IPS-18a (cell line): ENCODE data around the gene MGAT4A.

ENCODE experiments used
- H3K27ac ChIP-seq: one replicate; pipeline ENCODE4 v1.5.1; 2013; ENCODE audit warnings: low read length
- H3K27me3 ChIP-seq: one replicate; pipeline ENCODE4 v1.6.1; 2013; ENCODE audit warnings: mild to moderate bottlenecking, low read length; ENCODE audit not compliant: control insufficient read depth, insufficient read depth
- H3K36me3 ChIP-seq: one replicate; pipeline ENCODE4 v1.6.1; 2013; ENCODE audit warnings: low read depth, low read length; ENCODE audit not compliant: control insufficient read depth
- H3K4me1 ChIP-seq: one replicate; pipeline ENCODE4 v1.6.1; 2013; ENCODE audit warnings: low read depth, low read length; ENCODE audit not compliant: control insufficient read depth
- H3K4me3 ChIP-seq: one replicate; pipeline ENCODE4 v1.5.1; 2013; ENCODE audit warnings: low read length
- H3K9ac ChIP-seq: one replicate; pipeline ENCODE4 v1.6.1; 2013; ENCODE audit warnings: mild to moderate bottlenecking, low read length, moderate library complexity
- H3K9me3 ChIP-seq: one replicate; pipeline ENCODE4 v1.6.1; 2013; ENCODE audit warnings: low read depth, low read length; ENCODE audit not compliant: control insufficient read depth

The MGAT4A gene

GRCh38 chr2:98731041-98731893, at the start of gene MGAT4A:
TSS of gene MGAT4A (minus strand) at chr2:98731132. CDS start at chr2:98726332, 4,800 bp downstream.
- Histone ChIP-seq H3K4me1 (no peaks in the 10 kb centered on the region), H3K36me3 (no peaks in the 10 kb centered on the region), H3K27me3 (peaks cover 44% of the 10 kb centered on the region), H3K9me3 (no peaks in the 10 kb centered on the region), H3K9ac (peak within 1 kb of the TSS; percentile 65), H3K27ac (no peak within 1 kb of the TSS), H3K4me3 (peak within 1 kb of the TSS; percentile 75)

DNA sequence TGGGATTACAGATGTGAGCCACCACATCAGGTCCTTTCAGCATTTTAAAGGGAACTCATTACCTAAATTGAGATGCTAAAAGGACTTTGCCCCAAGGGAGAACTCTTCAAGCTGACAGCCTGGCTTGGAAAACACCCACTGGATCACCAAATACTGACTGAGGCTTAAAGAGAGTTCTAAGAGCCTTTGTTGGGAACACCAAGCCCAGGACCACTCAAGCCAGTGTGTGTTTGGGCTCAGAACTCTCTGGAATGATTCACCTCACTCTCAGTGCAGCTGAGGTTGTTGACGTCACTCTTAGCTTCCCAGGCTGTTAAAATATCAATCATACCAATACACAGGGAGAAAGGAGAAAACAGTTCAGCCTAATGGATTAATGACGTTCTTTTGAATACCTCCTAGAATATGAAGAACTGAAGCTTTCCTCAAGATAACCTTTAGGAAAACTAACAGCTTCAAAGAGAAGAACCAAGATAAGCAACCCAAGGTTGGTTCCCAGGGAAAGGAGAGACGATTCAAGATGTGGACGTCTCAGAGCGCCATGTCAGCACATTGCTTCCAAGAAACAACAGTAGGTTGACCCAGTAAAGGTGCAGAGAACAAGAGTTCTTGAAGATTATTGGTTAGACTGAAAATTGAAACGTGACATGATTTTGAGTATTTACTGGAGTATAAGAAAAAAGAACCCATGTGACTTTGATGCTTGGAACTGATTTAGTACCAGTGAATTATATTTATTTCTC, 48.0 kb upstream of the MGAT4A start:
- H3K27me3 ChIP-seq, result no peaks in the 10 kb centered on the region
- H3K4me1 ChIP-seq, result peaks cover 4% of the 10 kb centered on the region
- H3K27ac ChIP-seq, result no peak overlapping the region
- H3K4me3 ChIP-seq, result no peak overlapping the region
- no peaks in the 10 kb centered on the region for H3K36me3 ChIP-seq
- no peaks in the 10 kb centered on the region for H3K9me3 ChIP-seq
- H3K9ac ChIP-seq, result no peak overlapping the region

- no peak overlapping the region for H3K9ac ChIP-seq
- no peaks in the 10 kb centered on the region for H3K36me3 ChIP-seq
- no peak overlapping the region for H3K4me3 ChIP-seq
- H3K9me3 ChIP-seq, result no peaks in the 10 kb centered on the region
- H3K27me3 ChIP-seq, result no peaks in the 10 kb centered on the region
- H3K27ac ChIP-seq, result no peak overlapping the region
- peaks cover 9% of the 10 kb centered on the region for H3K4me1 ChIP-seq
These were observed 47.2 kb upstream of the MGAT4A start for GRCh38 chr2:98778151-98778550.

DNA sequence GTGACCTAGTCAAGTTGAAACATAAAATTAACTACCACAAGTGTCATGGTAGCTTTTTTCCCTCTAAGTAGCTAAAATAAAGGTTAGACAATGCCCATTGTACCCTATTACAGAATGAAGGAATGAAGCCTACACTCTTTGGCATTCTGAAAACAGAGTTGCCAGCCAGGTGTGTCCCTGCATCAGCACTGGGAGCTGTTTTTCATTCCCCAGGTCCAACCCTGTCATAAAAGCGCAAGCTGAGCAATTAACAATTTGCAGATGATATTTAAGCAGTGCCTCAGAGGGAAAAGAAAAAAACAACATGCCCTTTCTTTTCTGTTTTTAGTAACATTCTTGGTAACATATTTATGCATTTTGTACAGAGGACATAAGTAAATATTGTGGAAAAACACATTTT, 46.8 kb upstream of the MGAT4A start:
- Histone ChIP-seq H3K27ac (no peak overlapping the region), H3K9ac (no peak overlapping the region), H3K4me1 (peaks cover 9% of the 10 kb centered on the region), H3K27me3 (no peaks in the 10 kb centered on the region), H3K9me3 (no peaks in the 10 kb centered on the region), H3K36me3 (no peaks in the 10 kb centered on the region), H3K4me3 (no peak overlapping the region)

GRCh38 chr2:98777076-98777475, 46.1 kb upstream of the MGAT4A start:
- Histone ChIP-seq H3K9ac (no peak overlapping the region), H3K36me3 (no peaks in the 10 kb centered on the region), H3K27ac (no peak overlapping the region), H3K4me1 (peaks cover 9% of the 10 kb centered on the region), H3K9me3 (no peaks in the 10 kb centered on the region), H3K27me3 (no peaks in the 10 kb centered on the region), H3K4me3 (no peak overlapping the region)

DNA sequence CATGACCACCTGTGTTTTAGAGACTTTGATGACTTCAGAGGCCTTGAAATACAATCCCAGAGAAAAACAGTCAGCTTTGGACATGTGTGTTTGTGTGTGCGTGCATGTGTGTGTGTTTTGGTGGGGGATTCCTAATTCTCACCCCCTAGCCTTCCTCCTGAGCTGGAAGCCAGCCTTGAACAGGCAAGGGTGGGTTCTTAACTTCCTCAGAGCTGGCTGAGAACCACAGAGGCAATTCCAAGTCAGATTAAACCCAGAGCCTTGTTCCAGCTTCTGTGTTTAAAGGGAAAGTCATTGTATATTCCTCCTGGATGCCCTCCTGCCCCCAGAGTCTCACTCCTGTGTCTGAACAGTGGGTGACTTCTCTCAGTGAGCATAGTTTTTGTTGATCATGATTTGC, 45.2 kb upstream of the MGAT4A start:
- H3K9me3 ChIP-seq, result no peaks in the 10 kb centered on the region
- peaks cover 9% of the 10 kb centered on the region for H3K4me1 ChIP-seq
- no peak overlapping the region for H3K9ac ChIP-seq
- H3K4me3 ChIP-seq, result no peak overlapping the region
- H3K27ac ChIP-seq, result no peak overlapping the region
- H3K27me3 ChIP-seq, result no peaks in the 10 kb centered on the region
- H3K36me3 ChIP-seq, result no peaks in the 10 kb centered on the region

- Histone ChIP-seq H3K27me3 (no peaks in the 10 kb centered on the region), H3K9ac (no peak overlapping the region), H3K36me3 (no peaks in the 10 kb centered on the region), H3K27ac (no peak overlapping the region), H3K4me1 (peaks cover 9% of the 10 kb centered on the region), H3K4me3 (no peak overlapping the region), H3K9me3 (no peaks in the 10 kb centered on the region)
These were observed 44.4 kb upstream of the MGAT4A start for GRCh38 chr2:98775146-98775986.

DNA sequence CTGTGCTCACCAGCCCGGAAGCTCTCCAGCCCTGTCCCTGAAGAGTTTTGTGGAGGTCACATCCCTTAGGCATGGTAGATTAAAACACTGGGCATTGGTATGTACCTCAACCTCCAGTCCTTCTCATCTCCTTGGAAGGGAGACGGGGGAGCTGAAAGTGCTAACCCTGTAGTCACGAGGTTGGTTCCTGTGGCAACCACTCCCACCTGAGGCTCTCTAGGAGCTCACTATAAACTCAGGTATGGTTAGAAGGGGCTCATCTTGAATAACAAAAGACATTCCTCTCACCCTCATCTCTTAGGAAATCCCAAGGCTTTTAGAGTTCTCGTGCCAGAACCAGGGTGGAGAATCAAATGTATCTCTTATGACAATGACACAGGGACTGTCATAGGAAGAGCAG, 43.0 kb upstream of the MGAT4A start:
- H3K27me3 ChIP-seq, result no peaks in the 10 kb centered on the region
- H3K4me1 ChIP-seq, result peaks cover 9% of the 10 kb centered on the region
- H3K9ac ChIP-seq, result no peak overlapping the region

GRCh38 chr2:98773169-98773568, 42.2 kb upstream of the MGAT4A start:
- no peaks in the 10 kb centered on the region for H3K27me3 ChIP-seq
- no peaks in the 10 kb centered on the region for H3K36me3 ChIP-seq
- no peak overlapping the region for H3K27ac ChIP-seq
- H3K4me3 ChIP-seq, result no peak overlapping the region
- H3K9me3 ChIP-seq, result no peaks in the 10 kb centered on the region
- no peak overlapping the region for H3K9ac ChIP-seq
- peaks cover 9% of the 10 kb centered on the region for H3K4me1 ChIP-seq

More for the DNA sequence above, 43.0 kb upstream of the MGAT4A start:
- no peaks in the 10 kb centered on the region for H3K36me3 ChIP-seq
- no peaks in the 10 kb centered on the region for H3K9me3 ChIP-seq
- H3K4me3 ChIP-seq, result peak overlapping the region; percentile 14
- no peak overlapping the region for H3K27ac ChIP-seq

GRCh38 chr2:98772536-98772935, 41.6 kb upstream of the MGAT4A start:
- Histone ChIP-seq H3K36me3 (no peaks in the 10 kb centered on the region), H3K9ac (no peak overlapping the region), H3K27me3 (no peaks in the 10 kb centered on the region), H3K27ac (no peak overlapping the region), H3K4me3 (no peak overlapping the region), H3K4me1 (peaks cover 9% of the 10 kb centered on the region), H3K9me3 (no peaks in the 10 kb centered on the region)
